Measurements from ENCODE around the gene DCHS2. TPM values are rescaled to one million over a fixed set of nuclear protein-coding genes. Genes with fewer than 3 reads are reported as not detected.

Gene DCHS2
- total RNA-seq, 1 experiment from 2014 or later, result not detected

DNA sequence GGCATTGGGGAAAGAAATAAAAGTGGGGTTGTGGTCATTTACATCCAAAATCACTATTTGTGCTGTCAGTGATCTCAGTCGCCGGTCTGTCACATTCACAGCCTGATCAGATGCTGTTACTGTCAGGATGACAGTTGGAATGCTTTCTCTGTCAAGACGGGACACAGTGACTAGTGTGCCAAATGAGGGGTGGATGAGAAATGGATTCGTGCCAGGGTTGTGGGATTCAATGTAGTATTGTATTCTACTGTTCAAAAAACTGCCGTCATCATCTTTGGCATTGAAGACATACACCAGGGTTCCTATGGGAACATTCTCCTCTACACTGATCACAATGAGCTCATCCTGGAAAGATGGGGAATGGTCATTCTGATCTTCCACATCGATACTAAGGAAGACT is 171.1 kb downstream of the DCHS2 start:
- Mint-ChIP-seq H3K27ac (ENCODE audit: unreplicated experiment) (no peak overlapping the region), H3K4me3 (ENCODE audit: unreplicated experiment) (no peak overlapping the region), H3K36me3 (ENCODE audit: insufficient read depth, unreplicated experiment) (no peaks in the 10 kb centered on the region), H3K4me1 (ENCODE audit: low read depth, unreplicated experiment) (no peaks in the 10 kb centered on the region), H3K27me3 (ENCODE audit: insufficient read depth, unreplicated experiment) (peaks cover 4% of the 10 kb centered on the region), H3K9me3 (ENCODE audit: unreplicated experiment) (no peaks in the 10 kb centered on the region)
- ChIA-PET CTCF (no interaction called here), POLR2A (no interaction called here)
- BruUV-seq (replicated peaks), result no TSS peak
- TF ChIP-seq, protein P1, sequence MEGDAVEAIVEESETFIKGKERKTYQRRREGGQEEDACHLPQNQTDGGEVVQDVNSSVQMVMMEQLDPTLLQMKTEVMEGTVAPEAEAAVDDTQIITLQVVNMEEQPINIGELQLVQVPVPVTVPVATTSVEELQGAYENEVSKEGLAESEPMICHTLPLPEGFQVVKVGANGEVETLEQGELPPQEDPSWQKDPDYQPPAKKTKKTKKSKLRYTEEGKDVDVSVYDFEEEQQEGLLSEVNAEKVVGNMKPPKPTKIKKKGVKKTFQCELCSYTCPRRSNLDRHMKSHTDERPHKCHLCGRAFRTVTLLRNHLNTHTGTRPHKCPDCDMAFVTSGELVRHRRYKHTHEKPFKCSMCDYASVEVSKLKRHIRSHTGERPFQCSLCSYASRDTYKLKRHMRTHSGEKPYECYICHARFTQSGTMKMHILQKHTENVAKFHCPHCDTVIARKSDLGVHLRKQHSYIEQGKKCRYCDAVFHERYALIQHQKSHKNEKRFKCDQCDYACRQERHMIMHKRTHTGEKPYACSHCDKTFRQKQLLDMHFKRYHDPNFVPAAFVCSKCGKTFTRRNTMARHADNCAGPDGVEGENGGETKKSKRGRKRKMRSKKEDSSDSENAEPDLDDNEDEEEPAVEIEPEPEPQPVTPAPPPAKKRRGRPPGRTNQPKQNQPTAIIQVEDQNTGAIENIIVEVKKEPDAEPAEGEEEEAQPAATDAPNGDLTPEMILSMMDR (IDR thresholded peaks at IDR 0.05; ENCODE audit: insufficient read depth in 1 of 2, low read depth in 1 of 2, low read length in 1 of 2, severe bottlenecking in 1 of 2, unreplicated experiment in 1 of 2), result no peak
- Histone ChIP-seq H3K4me1 (no peaks in the 10 kb centered on the region), H3K36me3 (ENCODE audit: control insufficient read depth, insufficient read depth, low read length) (no peaks in the 10 kb centered on the region), H3K27me3 (replicated peaks; ENCODE audit: control insufficient read depth, insufficient read depth, low read length) (no peaks in the 10 kb centered on the region), H3K4me3 (ENCODE audit: low read depth, low read length) (no peak overlapping the region), H3K9me3 (no peaks in the 10 kb centered on the region)
- no peak for DNase-seq
- intact Hi-C loops (cut with micrococcal nuclease; ENCODE audit: unreplicated experiment), result no loop called here

DNA sequence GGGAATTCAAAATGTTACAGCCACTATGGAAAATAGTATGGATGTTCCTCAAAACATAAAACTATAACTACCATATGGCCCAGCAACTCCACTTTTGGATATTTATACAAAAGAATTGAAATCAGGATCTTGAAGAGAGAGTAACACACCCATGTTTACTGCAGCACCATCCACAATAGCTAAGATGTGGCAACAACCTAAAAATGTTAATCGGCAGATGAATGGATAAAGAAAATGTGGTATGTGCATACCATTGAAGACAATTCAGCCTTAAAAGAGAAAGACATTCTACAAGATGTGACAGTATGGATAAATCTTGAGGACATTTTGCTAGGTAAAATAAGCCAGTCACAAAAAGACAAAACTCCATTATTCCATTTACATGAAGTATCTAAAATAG is 171.9 kb downstream of the DCHS2 start:
- H3K4me1 Mint-ChIP-seq (ENCODE audit: low read depth, unreplicated experiment), result no peaks in the 10 kb centered on the region
- no peaks in the 10 kb centered on the region for H3K27me3 ChIP-seq (replicated peaks; ENCODE audit: control insufficient read depth, insufficient read depth, low read length)
- H3K27me3 Mint-ChIP-seq (ENCODE audit: insufficient read depth, unreplicated experiment), result peaks cover 4% of the 10 kb centered on the region
- no peak overlapping the region for H3K4me3 ChIP-seq (ENCODE audit: low read depth, low read length)
- intact Hi-C loops (cut with micrococcal nuclease; ENCODE audit: unreplicated experiment), result no loop called here
- no TSS peak for BruUV-seq (replicated peaks)
- no peak overlapping the region for H3K27ac Mint-ChIP-seq (ENCODE audit: unreplicated experiment)
- no peaks in the 10 kb centered on the region for H3K9me3 Mint-ChIP-seq (ENCODE audit: unreplicated experiment)
- H3K4me1 ChIP-seq, result no peaks in the 10 kb centered on the region
- DNase-seq, result no peak
- no peaks in the 10 kb centered on the region for H3K9me3 ChIP-seq
- H3K36me3 Mint-ChIP-seq (ENCODE audit: insufficient read depth, unreplicated experiment), result no peaks in the 10 kb centered on the region
- no peaks in the 10 kb centered on the region for H3K36me3 ChIP-seq (ENCODE audit: control insufficient read depth, insufficient read depth, low read length)
- H3K4me3 Mint-ChIP-seq (ENCODE audit: unreplicated experiment), result no peak overlapping the region
- POLR2A ChIA-PET, result no interaction called here
- TF ChIP-seq, protein P1 (IDR thresholded peaks at IDR 0.05; ENCODE audit: insufficient read depth in 1 of 2, low read depth in 1 of 2, low read length in 1 of 2, severe bottlenecking in 1 of 2, unreplicated experiment in 1 of 2), result no peak
- CTCF ChIA-PET, result no interaction called here

DNA sequence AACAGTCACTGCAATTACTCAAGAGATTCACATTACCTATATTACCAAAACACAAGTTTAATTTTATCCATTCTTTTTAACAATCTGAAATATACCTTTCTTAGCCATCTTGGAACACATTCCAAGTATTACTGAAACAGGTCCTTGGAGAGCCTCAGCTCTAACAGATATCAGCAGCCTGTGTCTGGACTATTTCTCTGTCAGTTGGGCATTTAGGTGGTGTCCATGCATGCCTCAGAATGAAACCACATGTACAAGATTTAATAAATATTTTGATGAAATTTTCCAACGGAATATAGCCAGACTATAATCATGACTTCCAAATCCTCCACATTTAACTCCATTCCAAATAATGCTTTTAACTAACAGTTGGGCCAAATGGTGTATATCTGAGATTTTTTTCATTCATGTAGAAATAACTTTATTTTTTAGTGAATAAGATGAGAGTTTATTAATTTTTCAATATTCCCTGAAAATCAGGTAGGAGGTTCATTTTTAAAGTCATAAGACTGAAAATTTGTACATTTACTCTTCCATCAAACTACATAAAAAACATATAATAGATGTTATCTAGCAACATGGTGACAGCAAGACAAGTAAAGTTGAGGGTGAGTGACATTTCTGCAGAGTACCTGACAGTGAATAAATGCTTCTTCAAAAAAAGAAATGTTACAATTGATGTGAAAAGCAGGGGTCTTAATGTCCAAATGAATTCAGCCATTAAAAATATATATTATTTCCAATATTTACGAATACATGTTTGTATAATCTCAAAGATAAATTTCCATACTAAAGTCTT is 174.2 kb downstream of the DCHS2 start:
- Mint-ChIP-seq H3K27ac (ENCODE audit: unreplicated experiment) (no peak overlapping the region), H3K4me1 (ENCODE audit: low read depth, unreplicated experiment) (no peaks in the 10 kb centered on the region), H3K9me3 (ENCODE audit: unreplicated experiment) (no peaks in the 10 kb centered on the region), H3K36me3 (ENCODE audit: insufficient read depth, unreplicated experiment) (no peaks in the 10 kb centered on the region), H3K27me3 (ENCODE audit: insufficient read depth, unreplicated experiment) (peaks cover 4% of the 10 kb centered on the region), H3K4me3 (ENCODE audit: unreplicated experiment) (no peak overlapping the region)
- Histone ChIP-seq H3K4me3 (ENCODE audit: low read depth, low read length) (no peak overlapping the region), H3K36me3 (ENCODE audit: control insufficient read depth, insufficient read depth, low read length) (no peaks in the 10 kb centered on the region), H3K27me3 (replicated peaks; ENCODE audit: control insufficient read depth, insufficient read depth, low read length) (no peaks in the 10 kb centered on the region), H3K4me1 (no peaks in the 10 kb centered on the region), H3K9me3 (no peaks in the 10 kb centered on the region)
- TF ChIP-seq, protein P1 (IDR thresholded peaks at IDR 0.05; ENCODE audit: insufficient read depth in 1 of 2, low read depth in 1 of 2, low read length in 1 of 2, severe bottlenecking in 1 of 2, unreplicated experiment in 1 of 2), result no peak
- no TSS peak for BruUV-seq (replicated peaks)
- ChIA-PET CTCF (no interaction called here), POLR2A (no interaction called here)
- no peak for DNase-seq
- intact Hi-C loops (cut with micrococcal nuclease; ENCODE audit: unreplicated experiment), result no loop called here
